GM21447 (cell line): ENCODE data around the gene MTG2.

ENCODE experiments used
- ATAC-seq: cut with Tn5 transposase; IDR thresholded peaks from one replicate; pipeline ENCODE4 v1.9.1; 2021; ENCODE audit not compliant: unreplicated experiment

The MTG2 gene

DNA sequence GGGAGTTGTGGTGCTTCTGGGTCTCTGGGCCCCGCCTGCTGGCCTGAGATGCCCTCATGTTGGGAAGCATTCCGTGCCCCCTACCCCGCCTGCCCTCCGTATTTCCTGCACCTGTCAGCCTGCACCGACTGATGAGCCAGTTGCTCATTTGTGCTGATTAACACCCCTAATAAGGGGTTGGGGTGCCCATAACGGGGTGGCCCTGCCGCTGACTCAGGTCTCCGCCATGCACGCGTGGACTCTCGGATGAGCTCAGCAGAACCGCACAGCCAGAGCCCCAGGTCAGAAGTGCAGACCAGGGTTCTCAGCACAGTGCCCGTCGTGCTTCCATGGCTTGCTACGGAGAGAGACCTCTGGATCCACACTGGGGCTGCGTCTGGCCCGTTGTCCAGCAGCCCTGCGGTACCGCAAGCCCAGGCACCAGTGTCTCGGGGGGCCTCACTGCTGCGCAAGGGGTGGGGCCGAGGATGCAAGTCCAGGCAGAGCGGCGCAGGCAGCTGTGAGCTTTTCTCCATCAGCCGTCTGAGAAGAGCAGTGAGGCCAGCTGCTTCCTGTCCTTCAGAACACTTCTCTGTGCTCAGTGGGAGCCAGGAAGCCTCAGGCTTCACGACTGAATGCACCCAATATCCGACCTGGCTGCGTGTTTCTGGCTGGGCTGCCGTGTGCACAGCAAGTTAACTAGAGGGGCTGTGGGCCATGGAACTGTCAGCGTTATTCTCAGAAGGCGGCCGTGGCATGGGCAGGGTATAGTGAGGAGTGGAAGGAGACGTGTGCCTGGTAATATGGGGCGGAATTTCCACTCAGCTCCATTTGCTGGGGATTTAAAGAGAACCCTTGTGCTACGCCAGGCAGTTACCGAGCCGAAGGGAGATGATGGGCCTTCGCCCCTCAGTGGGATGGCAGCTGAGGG is 18.6 kb downstream of the MTG2 start:
- peak; percentile 78 for ATAC-seq

DNA sequence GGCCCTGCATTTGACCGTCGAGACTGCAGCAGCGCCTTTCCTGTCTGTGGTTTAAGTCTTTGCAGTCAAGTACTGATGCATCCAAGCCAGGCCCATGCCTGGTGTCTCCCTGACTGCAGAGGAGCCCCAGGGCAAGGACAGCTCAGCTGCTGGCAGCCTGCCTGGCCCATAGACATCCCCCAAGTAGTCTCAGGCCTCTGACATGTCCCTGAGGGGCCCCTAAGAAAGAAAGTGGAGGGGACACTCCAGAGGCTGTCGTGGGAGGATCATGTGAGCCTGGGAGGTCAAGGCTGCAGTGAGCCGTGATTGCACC is 19.2 kb downstream of the MTG2 start:
- ATAC-seq = no peak

DNA sequence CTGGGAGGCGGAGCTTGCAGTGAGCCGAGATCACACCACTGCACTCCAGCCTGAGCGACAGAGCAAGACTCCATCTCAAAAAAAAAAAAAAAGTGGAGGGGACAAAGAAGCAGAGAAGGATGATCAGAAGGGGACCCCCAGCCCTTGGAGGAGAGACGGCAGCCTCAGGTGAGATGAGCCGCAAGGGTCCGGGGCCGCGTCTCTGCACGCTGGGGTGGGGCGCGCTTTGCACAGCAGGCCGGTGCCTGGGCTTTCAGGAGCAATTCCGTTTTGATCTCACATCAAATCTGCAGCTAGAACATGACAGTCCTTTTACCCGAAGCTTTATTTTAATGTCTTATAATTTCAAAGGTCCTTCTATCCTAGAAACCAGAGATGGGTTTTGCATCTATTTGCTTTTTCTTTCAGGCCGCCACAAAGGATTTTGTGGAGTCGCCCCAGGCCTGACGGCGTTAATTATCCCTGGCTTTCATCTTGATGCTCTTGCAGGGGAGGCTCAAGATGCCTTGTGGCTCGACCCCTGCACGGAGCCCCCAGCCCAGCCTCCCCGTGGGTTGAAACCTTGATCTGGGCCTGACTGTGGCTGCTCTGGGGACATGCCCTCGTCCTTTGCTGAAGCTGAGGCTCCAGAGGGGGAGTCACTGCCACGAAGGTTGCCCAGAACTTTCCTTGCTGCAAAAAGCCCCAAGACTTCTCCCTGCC is 20.0 kb downstream of the MTG2 start:
- no peak for ATAC-seq

DNA sequence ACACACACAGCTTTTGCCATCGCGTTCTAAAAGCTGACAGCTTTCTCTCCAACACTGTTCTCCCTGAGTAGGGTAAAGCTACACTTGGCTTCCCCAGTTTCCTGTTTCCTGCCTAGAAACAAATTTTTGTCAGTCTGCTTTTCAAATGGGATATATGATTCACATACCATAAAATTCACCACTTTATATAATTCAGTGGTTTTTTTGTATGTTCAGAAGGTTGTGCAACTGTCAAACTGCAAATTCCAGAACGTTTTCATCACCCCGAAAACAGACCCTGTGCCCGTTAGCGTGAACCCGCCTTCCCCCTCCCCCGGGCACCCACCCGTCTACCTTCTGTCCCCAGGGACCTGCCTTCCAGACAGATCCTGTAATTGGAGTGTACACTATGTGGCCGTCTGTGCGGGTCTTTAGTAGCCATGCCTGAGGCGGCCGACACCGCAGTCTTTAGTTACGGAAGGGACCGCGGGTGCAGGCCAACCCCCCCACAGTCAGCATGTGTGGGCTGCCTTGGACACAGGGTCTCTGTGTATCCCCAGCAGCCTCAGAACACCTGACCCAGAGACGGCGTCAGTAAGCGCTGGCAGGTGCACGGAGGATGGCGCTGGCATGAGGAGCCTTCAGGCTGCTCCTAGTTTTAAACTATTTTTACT is 20.7 kb downstream of the MTG2 start:
- ATAC-seq = no peak

DNA sequence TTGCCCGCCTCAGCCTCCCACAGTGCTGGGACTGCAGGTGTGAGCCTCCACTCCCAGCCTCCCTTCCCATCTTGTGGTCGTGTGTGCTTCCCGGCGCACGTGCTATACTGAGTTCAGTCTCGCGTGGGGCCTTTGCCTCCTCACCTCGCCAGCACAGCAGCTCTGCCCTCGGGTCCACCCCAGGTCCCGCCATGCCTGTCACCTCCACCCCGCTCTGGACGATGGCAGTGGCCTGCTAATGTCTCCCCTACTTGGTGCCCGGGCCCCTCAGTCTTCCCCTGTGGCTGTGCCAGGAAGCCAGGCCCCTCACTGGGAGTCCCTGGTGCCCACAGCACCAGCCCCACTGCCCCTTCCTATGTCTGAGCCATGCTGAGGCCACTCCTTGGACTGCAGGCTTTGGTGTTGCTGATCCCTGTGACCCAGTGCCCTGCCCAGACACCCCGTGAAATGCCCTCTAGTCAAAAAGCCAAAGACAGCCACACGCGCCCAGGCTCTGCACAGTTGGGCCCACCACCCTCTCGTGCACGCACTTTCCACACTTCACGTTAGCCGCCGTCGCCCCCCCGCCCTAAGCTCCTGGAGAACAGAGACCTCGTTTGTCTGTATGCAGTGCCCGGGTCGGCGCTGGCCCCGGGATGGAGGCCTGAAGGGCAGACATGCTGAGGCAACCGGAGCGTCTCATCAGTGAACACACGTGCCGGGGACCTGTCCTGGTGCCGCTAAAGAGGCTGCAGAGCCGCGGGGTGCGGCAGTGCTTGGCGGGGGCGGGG is 23.0 kb downstream of the MTG2 start:
- no peak for ATAC-seq

DNA sequence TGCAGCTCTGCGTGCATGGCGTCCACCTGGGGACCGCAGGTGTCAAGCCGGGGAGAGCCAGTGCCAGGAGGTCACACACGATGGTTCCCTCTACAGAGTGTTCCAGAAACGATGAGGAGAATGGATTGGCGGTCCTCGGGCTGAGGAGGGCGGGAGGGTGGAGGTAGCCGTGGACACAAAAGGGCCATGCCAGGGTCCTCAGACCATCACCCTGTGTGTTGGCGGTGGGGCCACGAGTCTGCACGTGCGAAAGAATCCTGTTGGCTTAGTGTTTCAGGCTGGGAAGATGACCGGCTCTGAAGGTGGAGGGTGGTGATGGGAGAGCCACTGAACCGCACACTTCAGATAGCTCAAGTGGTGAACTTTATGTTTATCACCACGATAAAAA is 23.6 kb downstream of the MTG2 start:
- no peak for ATAC-seq

DNA sequence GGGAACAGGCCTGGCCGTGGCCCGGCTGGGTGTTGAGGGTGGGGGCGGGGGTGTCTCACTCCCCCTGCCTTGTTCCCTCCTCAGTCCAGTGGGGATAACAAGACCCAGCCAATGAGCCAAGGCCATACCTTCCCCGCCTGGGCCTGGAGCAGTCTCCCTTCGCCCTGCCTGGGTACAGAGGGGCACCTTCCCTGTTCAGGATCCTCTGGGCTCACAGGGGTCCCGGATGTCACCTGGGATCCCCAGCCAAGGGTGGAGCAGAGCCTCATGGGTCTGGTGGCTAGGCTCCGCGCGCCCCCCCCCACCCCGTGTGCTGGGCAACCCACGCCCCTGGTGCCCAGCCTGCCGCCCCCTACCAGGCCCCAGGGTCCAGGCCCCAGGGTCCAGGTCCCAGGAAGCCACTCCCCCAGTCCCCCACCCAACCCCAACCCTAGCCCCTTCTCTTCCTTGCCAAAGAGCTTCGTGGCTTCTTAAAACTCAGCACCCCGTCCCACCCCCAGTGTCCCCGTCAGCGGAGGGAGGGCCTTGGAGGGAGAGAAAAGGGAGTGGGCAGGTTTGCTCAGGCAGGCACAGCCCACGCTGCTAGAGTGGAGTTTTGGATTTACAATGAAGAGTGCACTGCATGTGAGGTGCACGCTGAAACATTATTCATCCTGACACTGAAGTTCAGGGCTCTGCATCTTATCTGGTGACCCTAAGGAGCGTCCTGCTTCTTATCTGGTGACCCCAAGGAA is 25.4 kb downstream of the MTG2 start:
- ATAC-seq = no peak

DNA sequence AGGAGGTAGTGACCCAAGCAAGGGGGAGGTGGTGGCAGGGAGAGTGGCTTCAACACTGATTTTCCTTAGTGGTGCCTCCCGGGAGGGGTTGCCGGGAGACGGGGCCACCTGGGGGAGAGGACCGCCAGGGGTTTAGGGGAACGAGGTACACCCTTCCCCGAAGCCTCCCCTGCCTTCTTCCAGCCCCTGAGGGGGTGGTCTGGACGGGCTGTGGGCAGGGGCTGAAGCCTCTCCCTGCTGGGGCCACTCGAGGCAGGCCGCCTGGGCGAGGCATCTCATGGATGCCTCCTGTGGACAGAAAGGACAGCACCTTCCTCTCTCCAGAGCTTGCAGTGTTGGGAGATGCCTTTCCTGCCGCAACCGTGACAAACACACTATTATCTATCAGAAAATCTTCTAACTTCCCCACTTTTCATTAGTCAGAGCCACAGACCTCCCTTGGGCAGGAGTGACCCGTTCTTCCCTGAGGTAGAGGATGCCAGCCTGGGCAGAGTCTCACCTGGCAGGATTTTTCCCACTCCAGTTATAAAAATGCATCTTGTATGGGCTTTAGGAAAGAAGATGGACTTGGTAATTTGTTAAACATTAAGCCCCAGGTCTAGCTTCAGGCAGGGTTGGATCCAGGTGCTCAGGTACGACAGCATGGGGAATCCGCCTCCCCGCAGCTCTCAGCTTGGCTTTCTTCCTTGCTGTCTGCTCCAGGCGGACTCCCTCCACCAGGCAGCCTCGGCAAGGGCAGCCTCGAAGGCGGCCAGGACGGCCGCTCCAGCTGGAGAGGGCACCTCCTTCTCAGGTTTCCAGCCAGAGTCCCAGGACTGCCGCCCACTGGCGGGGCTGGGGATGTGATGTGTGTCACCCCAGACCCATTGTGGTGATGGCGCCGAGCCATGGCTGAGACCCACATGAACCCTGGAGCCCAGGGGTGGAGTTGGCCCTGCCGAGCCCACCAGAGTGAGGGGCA is 26.2 kb downstream of the MTG2 start:
- no peak for ATAC-seq

DNA sequence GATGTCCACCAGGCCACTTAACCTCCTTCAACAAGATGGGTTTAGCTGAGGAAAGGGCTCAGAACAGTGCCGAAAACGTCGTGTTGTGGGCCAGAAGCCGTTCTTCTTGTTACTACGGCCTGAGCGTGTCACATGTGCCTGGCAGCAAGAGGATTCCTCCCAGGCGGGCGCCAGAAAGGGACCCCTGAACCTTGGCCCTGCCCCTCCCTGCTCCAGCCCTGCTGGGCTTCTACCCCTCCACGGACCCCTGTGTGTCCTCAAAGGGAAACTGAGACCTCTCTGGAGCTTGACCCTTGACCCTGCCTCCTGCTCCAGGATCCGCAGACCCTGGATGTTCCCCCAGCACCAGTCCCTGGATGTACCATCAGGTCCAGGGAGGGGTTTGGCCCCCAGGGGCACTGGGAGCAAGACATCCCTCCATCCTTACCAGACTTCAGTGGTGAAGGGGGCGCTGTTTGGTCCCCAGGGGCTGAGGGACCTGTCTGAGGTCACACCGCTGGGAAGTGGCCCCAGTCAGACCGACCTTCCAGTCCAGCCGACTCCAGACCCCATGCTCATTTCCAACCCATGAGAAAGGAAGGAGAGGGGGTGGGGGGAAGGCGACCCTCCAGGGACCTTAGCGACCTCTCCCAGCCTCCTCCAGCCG is 27.1 kb downstream of the MTG2 start:
- no peak for ATAC-seq

DNA sequence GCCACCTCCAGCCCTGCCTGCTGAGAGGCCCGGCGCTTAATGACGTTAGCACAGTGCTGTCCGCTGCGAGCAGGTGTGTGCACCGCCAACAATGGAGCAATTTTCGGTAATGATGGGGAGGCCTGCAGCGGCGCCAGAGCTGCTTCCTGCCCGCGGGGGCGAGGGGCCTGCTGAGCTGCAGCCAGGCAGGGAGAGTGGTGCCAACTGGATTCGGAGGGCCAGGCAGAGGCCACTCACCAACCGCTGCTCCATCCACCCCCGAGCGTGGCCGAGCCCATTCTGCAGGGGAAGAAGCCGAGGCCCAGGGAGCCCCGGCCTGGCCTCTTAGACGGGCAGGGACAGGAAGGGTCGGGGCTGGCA is 27.6 kb downstream of the MTG2 start:
- no peak for ATAC-seq

DNA sequence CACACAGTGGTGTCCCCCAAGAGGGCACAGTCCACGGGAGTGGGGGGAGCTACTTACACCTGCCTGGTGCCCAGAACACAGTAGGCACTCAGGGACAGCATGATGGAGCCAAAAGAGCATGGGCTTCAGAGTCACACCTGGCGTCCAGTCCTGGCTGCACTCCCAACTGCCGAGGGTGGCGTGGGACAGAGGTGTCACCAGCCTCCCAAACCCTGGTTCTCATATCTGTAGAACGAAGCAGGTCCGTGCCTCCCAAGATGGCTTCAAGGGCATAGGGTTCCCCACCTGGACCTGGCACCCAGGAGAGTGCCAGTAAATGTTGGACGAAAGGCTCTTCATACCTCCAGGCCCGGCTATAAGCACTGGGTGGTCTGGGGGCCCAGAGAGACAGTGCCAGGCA is 28.4 kb downstream of the MTG2 start:
- ATAC-seq = no peak

DNA sequence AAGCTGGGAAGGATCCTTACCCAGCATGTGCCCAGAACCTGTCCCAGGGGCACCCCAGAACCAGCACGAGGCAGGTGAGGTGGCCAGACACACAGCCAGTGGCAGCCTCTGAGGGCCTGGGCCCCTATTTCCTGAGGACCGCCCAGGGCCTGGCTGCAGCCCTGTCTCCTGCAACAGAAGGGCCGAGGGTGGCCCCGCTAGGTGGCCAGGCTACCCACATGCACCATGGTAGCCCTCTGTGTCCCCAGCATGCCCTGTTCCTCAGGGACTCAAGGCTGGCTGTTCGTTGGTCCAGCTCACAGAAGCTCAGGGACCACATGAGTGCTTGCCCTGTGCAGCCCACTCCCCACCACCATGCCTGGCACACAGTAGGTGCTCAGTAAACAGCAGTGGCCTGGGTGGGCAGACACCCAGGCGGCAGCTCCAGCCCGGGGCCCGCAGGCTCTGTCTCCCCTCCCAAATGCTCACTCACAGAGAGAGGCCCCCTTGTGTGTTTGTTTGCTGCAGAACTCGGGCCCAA is 29.0 kb downstream of the MTG2 start:
- no peak for ATAC-seq

DNA sequence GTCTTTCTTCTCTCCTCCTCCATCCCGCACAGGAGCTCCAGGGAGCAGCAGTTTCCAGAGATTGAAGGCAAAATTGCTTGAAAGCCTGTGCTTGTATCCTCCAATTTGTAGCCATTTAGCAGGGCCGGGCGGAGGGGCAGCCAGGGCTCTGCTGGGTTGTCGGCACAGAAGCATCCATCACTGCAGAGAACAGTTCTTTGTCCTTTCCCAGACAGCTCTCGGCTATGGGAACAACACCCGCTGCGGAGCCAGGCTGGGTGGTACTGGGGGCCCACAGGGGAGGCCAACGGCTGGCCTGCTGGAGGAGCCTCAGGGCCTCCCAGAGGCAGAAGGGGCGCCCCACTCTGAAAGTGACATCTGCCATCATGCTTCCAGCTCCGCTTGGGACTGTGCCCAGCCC is 29.5 kb downstream of the MTG2 start:
- ATAC-seq = no peak

DNA sequence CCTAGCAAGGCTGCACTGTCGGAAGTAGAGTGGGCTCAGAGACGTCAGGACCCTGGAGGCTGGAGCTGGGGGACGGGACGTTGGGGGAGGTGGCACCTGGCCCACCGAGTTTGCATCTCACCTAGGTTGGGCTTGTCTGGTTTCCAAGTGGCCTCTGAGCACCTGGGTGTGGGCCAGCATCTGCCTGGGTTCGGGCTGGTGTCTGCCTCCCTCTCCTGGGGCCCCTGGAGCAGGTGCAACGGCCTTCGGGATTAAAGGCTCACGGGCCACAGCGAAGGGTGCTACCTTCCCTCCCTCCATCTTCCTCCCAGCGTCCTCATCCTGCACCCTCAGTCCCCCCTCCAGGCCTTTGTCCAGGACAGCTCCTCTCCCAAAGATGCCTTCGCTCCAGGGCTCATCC is 31.2 kb downstream of the MTG2 start:
- no peak for ATAC-seq

DNA sequence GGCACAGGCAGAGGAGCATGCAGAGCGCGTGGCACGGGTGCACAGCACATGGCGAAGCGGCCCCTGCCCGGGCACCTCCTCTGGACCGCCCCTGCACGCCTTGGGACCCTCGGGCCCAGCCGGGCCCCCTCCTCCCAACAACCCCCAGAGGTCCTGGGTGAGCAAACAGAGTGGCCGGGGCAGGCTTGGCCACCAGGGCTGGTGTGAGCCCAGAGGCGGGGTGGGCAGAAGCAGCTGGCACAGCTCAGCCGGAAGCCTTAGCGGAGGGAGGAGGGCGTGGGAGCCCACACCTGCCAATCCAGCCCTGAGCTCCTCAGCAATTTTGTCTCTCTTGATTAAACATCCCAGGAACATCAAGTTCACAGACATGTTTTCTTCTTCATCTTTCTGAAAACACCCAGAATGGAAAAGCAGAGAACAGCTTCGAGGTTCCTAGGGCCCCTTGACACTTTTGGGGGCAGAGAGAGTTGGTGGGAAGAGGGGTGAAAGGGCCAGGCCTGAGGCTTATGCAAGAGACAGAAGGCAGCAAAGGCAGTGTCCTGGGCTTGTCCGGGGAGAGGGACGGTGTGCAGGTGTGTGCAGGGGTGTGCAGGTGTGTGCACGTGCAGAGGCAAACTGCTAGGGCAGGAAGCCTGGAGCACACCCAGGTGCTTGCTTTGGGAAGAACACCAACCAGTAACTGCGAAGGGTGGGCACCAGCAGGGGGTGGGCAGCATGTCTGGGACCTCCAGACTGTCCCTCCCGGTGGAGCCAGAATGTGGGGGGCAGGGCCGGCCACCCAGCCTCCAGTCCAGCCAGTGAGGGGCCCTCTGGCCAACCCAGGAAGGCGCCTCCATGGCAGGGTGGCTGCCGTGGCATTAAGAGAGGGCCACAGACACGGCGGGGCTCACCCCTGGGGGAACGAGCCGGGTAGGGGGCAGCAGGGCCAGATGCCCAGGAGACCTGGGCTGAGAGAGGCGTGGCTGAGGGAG is 32.5 kb downstream of the MTG2 start:
- no peak for ATAC-seq

DNA sequence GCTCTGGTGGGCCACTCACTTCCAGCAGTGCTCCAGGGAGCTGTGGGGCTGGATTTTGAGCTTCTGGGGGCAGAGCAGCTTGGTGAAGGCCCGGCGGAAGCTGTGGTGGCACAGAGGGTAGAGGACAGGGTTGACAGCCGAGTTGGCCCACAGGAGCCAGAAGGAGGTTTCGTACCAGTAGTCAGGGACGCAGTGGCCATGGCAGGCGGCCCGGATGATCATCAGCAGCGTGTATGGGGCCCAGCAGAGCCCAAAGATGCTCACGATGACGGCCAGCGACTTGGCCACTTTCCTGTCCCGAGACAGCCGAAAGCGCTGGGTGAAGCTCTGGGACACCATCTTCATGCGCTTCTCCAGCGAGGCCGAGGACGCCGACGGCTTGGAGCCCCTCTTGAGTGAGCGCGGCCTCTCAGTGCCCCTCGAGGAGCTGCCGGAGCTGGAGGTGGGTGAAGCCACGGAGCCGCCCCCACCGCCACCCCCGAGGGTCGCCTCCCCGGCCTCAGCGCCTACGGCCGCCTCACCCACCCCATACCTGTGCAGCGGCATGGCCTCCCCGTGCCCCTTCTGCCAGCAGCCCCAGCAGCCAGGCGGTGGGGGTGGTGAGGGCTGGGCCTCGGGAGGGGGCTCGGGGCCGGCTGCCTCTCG is 33.3 kb downstream of the MTG2 start:
- ATAC-seq = no peak
